Adrenal gland (tissue), 12 donors: ENCODE measurements around the gene CFD. TPM values are rescaled to one million over a fixed set of nuclear protein-coding genes. Genes with fewer than 3 reads are reported as not detected.

Experiments
- DNase-seq, 7 donors: peaks; one replicate each; pipeline ENCODE4 v3.0.0-alpha.2; 2019 to 2020
- H3K27ac ChIP-seq, 5 donors: fragments of 200-600 bp; sonication (generic) in 4 of 5; 1 replicate in 3 of 5; 2 replicates in 2 of 5; pipeline versions ENCODE4 v1.5.1 to v1.8.0; 2016 to 2020; ENCODE audit warnings: mild to moderate bottlenecking in 1 of 5
- H3K27me3 ChIP-seq: fragments of 200-600 bp; 2 replicates; pipeline ENCODE4 v1.8.0; 2021
- H3K36me3 ChIP-seq, 2 donors: fragments of 200-600 bp; replicated peaks in 1 of 2; 1 replicate in 1 of 2; 2 replicates in 1 of 2; pipeline versions ENCODE4 v1.5.1 to v1.8.0; 2018 to 2022
- H3K4me1 ChIP-seq, 2 donors: fragments of 200-600 bp; replicated peaks in 1 of 2; 1 replicate in 1 of 2; 2 replicates in 1 of 2; pipeline versions ENCODE4 v1.5.1 to v1.8.0; 2018 to 2021
- H3K4me3 ChIP-seq, 4 donors: fragments of 200-600 bp; sonication (generic) in 3 of 4; one replicate each; pipeline ENCODE4 v1.5.1; 2016 to 2018
- H3K9me3 ChIP-seq, 3 donors: fragments of 200-600 bp; sonication (generic) in 1 of 3; replicated peaks in 1 of 3; 1 replicate in 2 of 3; 2 replicates in 1 of 3; pipeline versions ENCODE4 v1.5.1 to v1.8.0; 2016 to 2021
- CTCF ChIP-seq, 6 experiments: fragments of 450-650 bp in 4 of 6; fragments of 200-600 bp in 2 of 6; sonication (generic) in 1 of 6; IDR thresholded peaks; 1 replicate in 5 of 6; 2 replicates in 1 of 6; pipeline versions ENCODE4 v1.5.1 to v1.8.0; 2016 to 2021; ENCODE audit warnings: antibody characterized with exemption in 6 of 6, mild to moderate bottlenecking in 2 of 6, moderate library complexity in 1 of 6
- POLR2A ChIP-seq, 2 donors: fragments of 450-650 bp; IDR thresholded peaks; one replicate each; pipeline ENCODE4 v1.6.1; 2017; ENCODE audit warnings: antibody characterized with exemption in 2 of 2, mild to moderate bottlenecking in 2 of 2, moderate library complexity in 1 of 2
- WGBS, 4 donors: extraction: QIAGEN DNeasy Blood & Tissue Kit in 2 of 4; methylation state at CpG; one replicate each; pipeline versions ENCODE4 v1.1.5 to v1.1.7; 2013 to 2017; 5-methylcytosine and 5-hydroxymethylcytosine counted together
- intact Hi-C, 2 donors: fragments of 100-400 bp; cut with DNase I; formaldehyde crosslinking; loops; one replicate each; pipeline versions ENCODE4 v1.14.1 to v1.15.0; 2022 to 2023
- polyA plus RNA-seq, 3 donors: library from polyadenylated mRNA; stranded (reverse); fragments of 200-250 nt in 2 of 3; fragments of 350-450 nt in 1 of 3; fragmentation: Illumina TruSeq in 1 of 3; extraction: RNeasy Lipid Tissue Mini Kit (QIAGEN cat#74804) in 1 of 3; gene quantifications; one replicate each; pipeline ENCODE4 v1.2.3, GENCODE V29; 2013 to 2014
- total RNA-seq, 9 donors: library from RNA; depleted of rRNA in 4 of 9; stranded (reverse); fragments of >200 nt in 4 of 9; fragments of 120-200 nt in 1 of 9; fragmentation: NEBNext Ultra II Directional in 1 of 9; extraction: Animal tissue kit (Norgen Biotek cat#: 25700) in 1 of 9; gene quantifications; one replicate each; pipeline versions ENCODE4 v1.1.0 to v1.2.4, GENCODE V29; 2013 to 2023
- donor health status: healthy with polysubstance abuse.
- donor health status: Bipolar disorder and iron deficiency.
- donor health status: DM: yes; HTN: yes; CAD: no.
- donor health status: DM: no; HTN: no; CAD: no.
- donor health status: DM: no; HTN: no; CAD: no.
- donor health status: DM: yes; HTN: yes; CAD: no.

Gene CFD
- total and polyA plus RNA-seq, 12 donors, result 0.92 to 466 (median 55.1) TPM

- H3K4me3 ChIP-seq, result no peak overlapping the region
- H3K27me3 ChIP-seq, result no peaks in the 10 kb centered on the region
- no peaks in the 10 kb centered on the region for H3K36me3 ChIP-seq
- H3K27ac ChIP-seq, result no peak overlapping the region
- TF ChIP-seq POLR2A (IDR thresholded peaks at IDR 0.05), result no peak
- TF ChIP-seq CTCF (IDR thresholded peaks at IDR 0.05), result no peak
- intact Hi-C loops, result no loop called here
- no peak for DNase-seq
- peaks cover 3 to 10% of the 10 kb centered on the region in 2 donors for H3K4me1 ChIP-seq
- H3K9me3 ChIP-seq, result no peaks in the 10 kb centered on the region
- 93 to 95% (median 93%) methylated on average over 8 of the region's 8 CpGs for WGBS, 4 donors
These were observed 45.1 kb downstream of the CFD start for GRCh38 chr19:904545-904944.

- TF ChIP-seq POLR2A (IDR thresholded peaks at IDR 0.05) (no peak), CTCF (IDR thresholded peaks at IDR 0.05) (no peak)
- Histone ChIP-seq H3K27me3 (no peaks in the 10 kb centered on the region), H3K4me3 (no peak overlapping the region), H3K36me3 (no peaks in the 10 kb centered on the region), H3K9me3 (no peaks in the 10 kb centered on the region), H3K4me1 (peaks cover 3 to 10% of the 10 kb centered on the region in 2 donors), H3K27ac (no peak overlapping the region)
- no peak for DNase-seq
- WGBS, 4 donors, result 93 to 98% (median 97%) methylated on average over 5 to 7 of the region's 7 CpGs
- intact Hi-C loops, result no loop called here
These were observed 47.0 kb downstream of the CFD start for GRCh38 chr19:906480-906879.

DNA sequence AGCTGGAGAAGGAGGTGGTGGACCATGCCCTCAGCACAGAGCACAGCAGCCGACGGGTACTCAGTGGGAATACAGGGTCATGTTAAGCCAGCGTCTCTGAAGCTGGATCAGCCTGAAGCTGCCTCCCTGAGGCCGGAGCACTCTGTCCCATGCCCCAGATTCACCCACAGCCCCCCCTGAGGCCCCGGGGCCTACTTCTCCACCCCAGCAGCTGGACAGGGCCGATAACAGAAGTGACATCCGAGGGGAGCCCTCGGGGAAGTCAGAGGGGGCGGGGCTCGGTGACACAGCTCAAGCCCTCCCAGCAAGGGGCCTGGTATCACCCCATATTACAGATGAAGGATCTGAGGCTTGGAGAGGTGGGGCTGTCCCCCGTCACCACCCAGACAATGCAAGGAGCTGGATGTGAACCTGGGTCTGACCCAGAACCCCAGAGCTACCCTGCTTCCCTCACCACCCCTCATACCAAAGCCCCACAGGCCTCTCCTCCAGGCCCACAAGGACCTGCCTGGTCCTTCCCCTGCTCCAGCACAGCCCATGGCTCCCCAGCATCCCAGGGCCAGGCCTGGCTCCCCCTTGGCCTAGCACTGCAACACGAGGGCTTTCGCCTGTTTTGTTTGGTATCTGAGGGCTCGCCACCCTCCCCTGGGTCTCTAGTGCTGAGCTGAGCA is 47.9 kb downstream of the CFD start:
- Histone ChIP-seq H3K4me3 (no peak overlapping the region), H3K9me3 (no peaks in the 10 kb centered on the region), H3K4me1 (peaks cover 3 to 12% of the 10 kb centered on the region in 2 donors), H3K27ac (no peak overlapping the region), H3K27me3 (no peaks in the 10 kb centered on the region), H3K36me3 (no peaks in the 10 kb centered on the region)
- intact Hi-C loops, result no loop called here
- WGBS, 4 donors, result 72 to 100% (median 74%) methylated on average over 1 to 14 of the region's 14 CpGs
- DNase-seq, result no peak
- TF ChIP-seq CTCF (IDR thresholded peaks at IDR 0.05) (no peak), POLR2A (IDR thresholded peaks at IDR 0.05) (no peak)

GRCh38 chr19:911197-912033 is 52.0 kb downstream of the CFD start:
- 76 to 96% (median 84%) methylated on average over 30 to 54 of the region's 54 CpGs for WGBS, 4 donors
- H3K27ac ChIP-seq, result no peak overlapping the region
- no peaks in the 10 kb centered on the region for H3K36me3 ChIP-seq
- H3K4me1 ChIP-seq, result peaks cover 3 to 11% of the 10 kb centered on the region in 2 donors
- H3K4me3 ChIP-seq, result no peak overlapping the region
- no peaks in the 10 kb centered on the region for H3K9me3 ChIP-seq
- intact Hi-C loops, result no loop called here
- DNase-seq, result peak in 1 of 7 donors; percentile 35
- no peak for TF ChIP-seq POLR2A (IDR thresholded peaks at IDR 0.05)
- TF ChIP-seq CTCF (IDR thresholded peaks at IDR 0.05), result no peak
- no peaks in the 10 kb centered on the region for H3K27me3 ChIP-seq
